ENCODE measurements around the gene SPINK4.

Gene SPINK4

GRCh38 chr9:33257276-33257675 lies 17.3 kb downstream of the SPINK4 start:
- DNase-seq (ENCODE audit: low spot score) = no peak

GRCh38 chr9:33260372-33260771 lies 20.4 kb downstream of the SPINK4 start:
- DNase-seq (ENCODE audit: low spot score) = no peak

- DNase-seq (ENCODE audit: low spot score) = peak; percentile 3
Measured at GRCh38 chr9:33263131-33264002, 23.4 kb downstream of the SPINK4 start.

GRCh38 chr9:33264003-33264472 lies 24.1 kb downstream of the SPINK4 start:
- peak; percentile 17 for DNase-seq (ENCODE audit: low spot score)

GRCh38 chr9:33264473-33265177 lies 24.7 kb downstream of the SPINK4 start, which contains the start of the genes BAG1 and CHMP5:
Gene BAG1 (minus strand): TSS chr9:33264708.
Gene CHMP5 (plus strand): TSS chr9:33265049. CDS start chr9:33265079, 30 bp downstream.
- peak; percentile 100 for DNase-seq (ENCODE audit: low spot score)

GRCh38 chr9:33265211-33265865 lies 25.4 kb downstream of the SPINK4 start:
- no peak for DNase-seq (ENCODE audit: low spot score)

- no peak for DNase-seq (ENCODE audit: low spot score)
Measured at GRCh38 chr9:33267151-33267767, 27.3 kb downstream of the SPINK4 start.

GRCh38 chr9:33270146-33270545 lies 30.2 kb downstream of the SPINK4 start:
- no peak for DNase-seq (ENCODE audit: low spot score)

- no peak for DNase-seq (ENCODE audit: low spot score)
Measured at GRCh38 chr9:33272061-33272460, 32.1 kb downstream of the SPINK4 start.

- DNase-seq (ENCODE audit: low spot score) = no peak
Measured at GRCh38 chr9:33273266-33273971, 33.5 kb downstream of the SPINK4 start.

GRCh38 chr9:33273972-33274328 lies 34.0 kb downstream of the SPINK4 start:
- DNase-seq (ENCODE audit: low spot score) = no peak

GRCh38 chr9:33277484-33277883 lies 37.5 kb downstream of the SPINK4 start:
- no peak for DNase-seq (ENCODE audit: low spot score)

GRCh38 chr9:33285502-33285901 lies 45.5 kb downstream of the SPINK4 start:
- DNase-seq (ENCODE audit: low spot score) = no peak

- DNase-seq (ENCODE audit: low spot score) = peak; percentile 73
Measured at GRCh38 chr9:33287087-33287490, 47.1 kb downstream of the SPINK4 start.

GRCh38 chr9:33288235-33288634 lies 48.3 kb downstream of the SPINK4 start:
- no peak for DNase-seq (ENCODE audit: low spot score)

GRCh38 chr9:33288828-33289483 lies 49.0 kb downstream of the SPINK4 start:
- no peak for DNase-seq (ENCODE audit: low spot score)

- no peak for DNase-seq (ENCODE audit: low spot score)
Measured at GRCh38 chr9:33289496-33289895, 49.5 kb downstream of the SPINK4 start.

GRCh38 chr9:33289936-33290246 lies 49.9 kb downstream of the SPINK4 start:
- no peak for DNase-seq (ENCODE audit: low spot score)

- peak; percentile 98 for DNase-seq (ENCODE audit: low spot score)
Measured at GRCh38 chr9:33290247-33291030, 50.5 kb downstream of the SPINK4 start, which contains the start of gene NFX1. Gene NFX1 (plus strand): TSS chr9:33290516. CDS start chr9:33290573, 57 bp downstream.

- no peak for DNase-seq (ENCODE audit: low spot score)
Measured at GRCh38 chr9:33291031-33291397, 51.0 kb downstream of the SPINK4 start.

All from CD4-positive, alpha-beta T cell treated with Interleukin-15 for 4 hours (primary cell).